ENCODE results near the gene NIFK. TPM values are rescaled to one million over a fixed set of nuclear protein-coding genes. Genes with fewer than 3 reads are reported as not detected.
"Not testable (repeated sequence)": the region's sequence is repeated elsewhere in the genome, so short reads cannot be mapped to it uniquely, and the experiment has no call there.

The NIFK gene
- total and polyA plus RNA-seq, 2 donors (not counting 3 experiments of a cell fraction or from before 2014, with no cell fraction given), result 10.7 to 59.7 TPM

DNA sequence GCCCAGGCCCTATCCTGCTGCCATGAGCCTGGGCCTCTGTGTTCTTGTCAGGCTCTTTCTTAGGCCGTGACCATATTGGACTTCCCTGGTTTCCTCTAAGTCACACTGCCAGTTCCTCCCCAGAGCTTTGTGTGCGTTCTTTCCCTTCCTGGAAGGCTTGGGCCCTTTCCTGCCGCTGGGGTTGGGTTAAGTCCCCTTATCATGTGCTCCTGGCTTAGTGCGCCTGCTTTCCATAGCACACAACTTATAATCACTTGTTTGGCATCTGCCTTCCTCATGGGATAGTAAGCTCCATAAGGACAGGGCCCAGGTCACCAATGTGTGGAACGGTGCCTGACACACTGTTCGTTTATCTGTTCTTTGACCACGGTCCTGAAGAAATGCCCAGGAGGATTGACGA lies 31.3 kb downstream of the NIFK start:
- no peak for DNase-seq (ENCODE audit: low read depth, low spot score)
- no peak overlapping the region for H2AFZ ChIP-seq (ENCODE audit: low read depth, low read length)
- H3K36me3 ChIP-seq (ENCODE audit: control insufficient read depth in 2 of 2, extremely low read depth in 1 of 2, insufficient read depth in 2 of 2, low read length in 2 of 2), result no peaks in the 10 kb centered on the region
- no peaks in the 10 kb centered on the region for H4K20me1 ChIP-seq (replicated peaks; ENCODE audit: control insufficient read depth, extremely low read depth, insufficient read depth, low read length)
- H3K9me3 ChIP-seq (replicated peaks; ENCODE audit: control insufficient read depth, insufficient read depth, low read length), result no peaks in the 10 kb centered on the region
- dilution Hi-C loops (cut with MboI; ENCODE audit: extremely low pct_ligation_motif_present, low sequenced_read_pairs), result no loop called here
- POLR2A ChIA-PET, result no interaction called here
- intact Hi-C loops (cut with micrococcal nuclease), result no loop called here
- H3K9ac ChIP-seq (replicated peaks; ENCODE audit: extremely low read depth, insufficient read depth, low read length), result no peak overlapping the region
- CTCF ChIA-PET, result no interaction called here
- no peak overlapping the region for H3K4me3 ChIP-seq (replicated peaks in 1 of 3; ENCODE audit: insufficient read depth in 1 of 3, low read depth in 1 of 3, low read length in 3 of 3)
- H3K4me2 ChIP-seq (ENCODE audit: insufficient read depth, low read length), result no peak overlapping the region
- H3K79me2 ChIP-seq (ENCODE audit: control insufficient read depth, insufficient read depth, low read length), result no peaks in the 10 kb centered on the region
- TF ChIP-seq POLR2AphosphoS5 (IDR thresholded peaks at IDR 0.05; ENCODE audit: insufficient read depth, low read depth, low read length), result no peak
- no peak for TF ChIP-seq POLR2A (IDR thresholded peaks at IDR 0.05; ENCODE audit: low read depth, low read length)
- TF ChIP-seq FOS (IDR thresholded peaks at IDR 0.05; ENCODE audit: borderline replicate concordance, insufficient read depth, low read length), result no peak
- TF ChIP-seq MYC (IDR thresholded peaks at IDR 0.05; ENCODE audit: low read depth, low read length), result no peak
- TF ChIP-seq, protein P1, sequence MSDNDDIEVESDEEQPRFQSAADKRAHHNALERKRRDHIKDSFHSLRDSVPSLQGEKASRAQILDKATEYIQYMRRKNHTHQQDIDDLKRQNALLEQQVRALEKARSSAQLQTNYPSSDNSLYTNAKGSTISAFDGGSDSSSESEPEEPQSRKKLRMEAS (IDR thresholded peaks at IDR 0.05; ENCODE audit: insufficient read depth, insufficient read length), result no peak
- no peak for TF ChIP-seq GATA2 (IDR thresholded peaks at IDR 0.05; ENCODE audit: insufficient read depth, insufficient read length, low read depth, low read length)
- TF ChIP-seq EZH2 (IDR thresholded peaks at IDR 0.05; ENCODE audit: borderline replicate concordance, low read depth, low read length, severe bottlenecking), result no peak
- TF ChIP-seq, protein P2, sequence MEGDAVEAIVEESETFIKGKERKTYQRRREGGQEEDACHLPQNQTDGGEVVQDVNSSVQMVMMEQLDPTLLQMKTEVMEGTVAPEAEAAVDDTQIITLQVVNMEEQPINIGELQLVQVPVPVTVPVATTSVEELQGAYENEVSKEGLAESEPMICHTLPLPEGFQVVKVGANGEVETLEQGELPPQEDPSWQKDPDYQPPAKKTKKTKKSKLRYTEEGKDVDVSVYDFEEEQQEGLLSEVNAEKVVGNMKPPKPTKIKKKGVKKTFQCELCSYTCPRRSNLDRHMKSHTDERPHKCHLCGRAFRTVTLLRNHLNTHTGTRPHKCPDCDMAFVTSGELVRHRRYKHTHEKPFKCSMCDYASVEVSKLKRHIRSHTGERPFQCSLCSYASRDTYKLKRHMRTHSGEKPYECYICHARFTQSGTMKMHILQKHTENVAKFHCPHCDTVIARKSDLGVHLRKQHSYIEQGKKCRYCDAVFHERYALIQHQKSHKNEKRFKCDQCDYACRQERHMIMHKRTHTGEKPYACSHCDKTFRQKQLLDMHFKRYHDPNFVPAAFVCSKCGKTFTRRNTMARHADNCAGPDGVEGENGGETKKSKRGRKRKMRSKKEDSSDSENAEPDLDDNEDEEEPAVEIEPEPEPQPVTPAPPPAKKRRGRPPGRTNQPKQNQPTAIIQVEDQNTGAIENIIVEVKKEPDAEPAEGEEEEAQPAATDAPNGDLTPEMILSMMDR (IDR thresholded peaks at IDR 0.05; ENCODE audit: extremely low read depth in 1 of 2, insufficient read depth in 1 of 2, low read depth in 1 of 2, low read length in 2 of 2), result no peak
- no peak for TF ChIP-seq JUN (IDR thresholded peaks at IDR 0.05; ENCODE audit: borderline replicate concordance, insufficient read depth, insufficient read length, low read depth)
- BruUV-seq (replicated peaks), result no TSS peak
- H3K27me3 ChIP-seq (ENCODE audit: control insufficient read depth in 2 of 2, insufficient read depth in 2 of 2, low read length in 2 of 2), result peaks cover 0 to 6% of the 10 kb centered on the region in 2 experiments
- no peak overlapping the region for H3K27ac ChIP-seq (ENCODE audit: insufficient read depth, low read depth, low read length)
- no peaks in the 10 kb centered on the region for H3K4me1 ChIP-seq (ENCODE audit: control insufficient read depth, extremely low read depth, insufficient read depth, low read length)
- H3K9me1 ChIP-seq (replicated peaks; ENCODE audit: control insufficient read depth, extremely low read depth, insufficient read depth, low read length), result no peaks in the 10 kb centered on the region
- no peak for FAIRE-seq

DNA sequence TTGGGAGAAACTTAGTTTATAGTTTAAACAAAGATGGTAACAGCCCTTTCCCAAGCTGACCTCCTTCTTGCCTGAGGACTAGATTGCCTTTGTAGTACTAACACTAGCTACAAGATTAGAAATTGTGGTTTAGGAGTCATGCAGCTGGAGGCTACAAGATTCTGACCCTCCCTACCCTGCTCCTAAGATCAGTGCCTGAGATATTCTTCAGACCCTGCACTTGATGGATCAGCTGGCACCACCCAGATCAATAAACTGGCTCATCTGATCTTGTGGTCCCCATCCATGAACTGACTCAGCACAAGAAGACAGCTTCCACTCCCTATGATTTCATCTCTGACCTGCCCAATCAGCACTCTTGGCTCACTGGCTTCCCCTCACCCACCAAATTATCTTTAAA lies 34.9 kb downstream of the NIFK start:
- H3K9me1 ChIP-seq (replicated peaks; ENCODE audit: control insufficient read depth, extremely low read depth, insufficient read depth, low read length); H3K27ac ChIP-seq (ENCODE audit: insufficient read depth, low read depth, low read length); H4K20me1 ChIP-seq (replicated peaks; ENCODE audit: control insufficient read depth, extremely low read depth, insufficient read depth, low read length); FAIRE-seq; H3K9me3 ChIP-seq (replicated peaks; ENCODE audit: control insufficient read depth, insufficient read depth, low read length); H3K79me2 ChIP-seq (ENCODE audit: control insufficient read depth, insufficient read depth, low read length); POLR2A ChIA-PET; BruUV-seq (replicated peaks); H3K9ac ChIP-seq (replicated peaks; ENCODE audit: extremely low read depth, insufficient read depth, low read length); H3K4me2 ChIP-seq (ENCODE audit: insufficient read depth, low read length); dilution Hi-C loops (cut with MboI; ENCODE audit: extremely low pct_ligation_motif_present, low sequenced_read_pairs); H3K36me3 ChIP-seq (ENCODE audit: control insufficient read depth in 2 of 2, extremely low read depth in 1 of 2, insufficient read depth in 2 of 2, low read length in 2 of 2); H3K27me3 ChIP-seq (ENCODE audit: control insufficient read depth in 2 of 2, insufficient read depth in 2 of 2, low read length in 2 of 2); intact Hi-C loops (cut with micrococcal nuclease); H3K4me3 ChIP-seq (replicated peaks in 1 of 3; ENCODE audit: insufficient read depth in 1 of 3, low read depth in 1 of 3, low read length in 3 of 3); H2AFZ ChIP-seq (ENCODE audit: low read depth, low read length); DNase-seq (ENCODE audit: low read depth, low spot score): not testable (repeated sequence)
- CTCF ChIA-PET, result interaction anchor here (3.6 kb wide), 1 partner anchor 171 kb away, joined by 19 read pairs; the partner anchor contains the start of gene RNU4ATAC
- peaks cover 19% of the 10 kb centered on the region for H3K4me1 ChIP-seq (ENCODE audit: control insufficient read depth, extremely low read depth, insufficient read depth, low read length)

Measured in endothelial cell of umbilical vein (primary cell).